ENCODE results near the gene PGLYRP4.
"Not testable (repeated sequence)": the region's sequence is repeated elsewhere in the genome, so short reads cannot be mapped to it uniquely, and the experiment has no call there.

The PGLYRP4 gene

GRCh38 chr1:153337980-153338853 is 10.4 kb downstream of the PGLYRP4 start:
- no peak for DNase-seq

DNA sequence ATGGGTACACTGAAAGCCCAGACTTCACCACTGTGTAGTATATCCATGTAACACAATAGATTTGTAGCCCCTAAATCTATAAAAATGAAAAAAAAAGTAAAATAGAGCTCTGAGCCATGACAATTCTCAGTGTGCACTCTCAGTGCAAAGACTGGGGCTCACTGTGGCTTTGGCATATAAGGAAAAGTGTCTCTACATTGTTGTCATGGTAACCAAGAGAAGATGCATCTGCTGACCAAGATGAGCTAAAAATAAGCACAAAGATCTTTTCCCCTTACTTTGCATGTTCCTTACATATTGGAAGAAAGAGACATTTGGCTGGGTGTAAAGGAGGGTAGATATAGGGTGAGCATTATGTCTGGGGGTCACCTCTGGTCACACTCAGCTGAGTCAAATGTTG is 12.0 kb downstream of the PGLYRP4 start:
- no peak for DNase-seq

GRCh38 chr1:153333902-153334301 is 14.7 kb downstream of the PGLYRP4 start:
- no peak for DNase-seq

DNA sequence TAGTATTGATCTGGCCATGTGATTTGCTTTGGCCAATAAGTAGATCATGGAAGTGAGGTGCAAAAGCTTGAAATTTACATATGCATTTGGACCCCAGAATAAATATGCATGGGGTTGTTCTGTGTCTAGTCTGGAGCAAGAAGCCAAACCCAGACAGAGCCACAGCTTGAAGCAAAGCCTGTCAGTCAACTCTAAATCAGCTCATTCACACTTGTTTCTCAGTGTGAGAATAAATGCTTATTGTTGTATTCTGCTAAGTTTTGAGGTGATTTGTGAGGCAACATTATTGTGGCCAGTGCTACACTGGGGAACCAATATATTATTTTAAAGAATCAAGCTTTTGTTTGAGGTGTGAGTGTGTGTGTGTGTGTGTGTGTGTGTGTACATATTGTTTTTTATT is 23.7 kb downstream of the PGLYRP4 start:
- no peak for DNase-seq

DNA sequence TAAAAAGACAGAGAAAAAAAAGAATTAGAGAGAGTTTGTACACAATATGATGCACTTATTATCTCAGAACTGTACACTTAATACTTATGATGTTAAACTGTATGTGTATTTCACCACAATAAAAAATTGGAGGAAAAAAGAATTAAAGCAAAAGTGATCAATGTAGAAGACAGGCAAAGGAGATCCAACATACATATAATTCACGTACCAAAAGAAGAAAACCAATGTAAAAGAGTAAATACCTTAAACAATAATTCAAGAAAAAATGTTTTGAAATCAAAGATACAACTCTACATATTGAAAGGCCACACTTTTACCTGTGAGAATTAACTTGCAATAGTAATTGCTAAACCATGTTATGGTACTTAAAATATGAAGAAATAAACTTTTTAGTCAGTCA is 26.1 kb downstream of the PGLYRP4 start:
- no peak for DNase-seq

DNA sequence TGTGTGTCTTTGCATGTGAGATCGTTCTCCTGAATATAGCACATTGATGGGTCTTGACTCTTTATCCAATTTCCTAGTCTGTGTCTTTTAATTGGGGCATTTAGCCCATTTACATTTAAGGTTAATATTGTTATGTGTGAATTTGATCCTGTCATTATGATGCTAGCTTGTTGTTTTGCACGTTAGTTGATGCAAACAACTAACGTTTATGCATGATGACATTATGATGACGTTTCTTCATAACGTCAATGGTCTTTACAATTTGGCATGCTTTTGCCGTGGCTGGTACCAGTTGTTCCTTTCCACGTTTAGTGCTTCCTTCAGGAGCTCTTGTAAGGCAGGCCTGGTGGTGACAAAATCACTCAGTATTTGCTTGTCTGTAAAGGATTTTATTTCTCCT is 30.5 kb downstream of the PGLYRP4 start:
- DNase-seq: not testable (repeated sequence)

GRCh38 chr1:153316013-153316412 is 32.6 kb downstream of the PGLYRP4 start:
- not testable (repeated sequence) for DNase-seq

- DNase-seq: not testable (repeated sequence)
Measured at GRCh38 chr1:153314388-153314787, 34.3 kb downstream of the PGLYRP4 start.

DNA sequence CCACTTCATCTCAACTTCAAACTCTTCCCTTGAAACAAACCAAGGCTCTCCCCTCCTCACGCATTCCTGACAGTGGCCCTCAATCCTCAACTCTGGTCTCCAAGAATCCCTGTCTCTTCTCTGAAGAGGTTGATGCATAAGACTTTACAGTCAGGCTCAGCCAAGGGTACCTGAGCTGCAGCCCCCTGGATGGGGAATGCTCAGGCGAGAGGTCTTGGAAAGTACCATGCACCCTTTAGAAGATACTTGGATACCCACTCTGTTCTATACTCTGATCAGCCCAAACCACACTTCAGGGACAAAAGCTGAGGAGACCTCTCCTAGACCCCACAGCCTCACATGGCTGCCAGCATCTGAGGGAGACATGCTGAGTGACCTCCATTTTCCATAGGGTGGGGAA is 35.4 kb downstream of the PGLYRP4 start:
- DNase-seq: no peak

DNA sequence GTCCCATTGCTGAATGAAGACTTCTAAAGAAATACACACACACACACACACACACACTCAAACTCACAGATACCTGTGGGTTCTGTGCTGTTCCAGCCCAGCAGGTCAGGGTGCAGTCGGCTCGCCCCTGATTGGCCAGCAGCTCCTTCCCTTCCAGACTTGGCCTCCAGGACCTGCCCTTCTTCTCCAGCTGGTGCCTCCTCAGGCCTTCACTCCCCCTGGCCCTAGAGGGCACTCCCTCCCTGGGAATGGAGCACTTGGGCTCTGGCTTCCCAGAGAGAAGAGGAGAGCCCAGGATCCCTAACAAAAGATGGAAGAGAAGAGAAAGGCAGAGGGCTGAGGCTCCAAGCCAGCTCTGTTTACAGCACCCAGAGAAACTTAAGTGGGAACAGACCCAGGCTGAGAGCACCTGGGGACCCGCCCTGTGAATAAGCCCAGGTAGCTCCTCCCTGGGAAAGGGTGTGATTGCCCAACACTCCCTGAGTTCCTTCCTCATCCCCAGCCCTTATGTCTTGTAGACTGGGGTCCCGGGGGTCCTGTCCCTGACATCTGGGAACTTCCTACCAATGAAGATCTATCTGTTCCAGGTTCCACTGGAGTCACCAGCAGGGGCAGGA is 36.0 kb downstream of the PGLYRP4 start, which contains the start of gene PGLYRP3:
PGLYRP3 (minus strand) TSS at position 383 of the 617 bp plus-strand sequence. CDS start 2,287 bp downstream, outside the sequence.
- DNase-seq: no peak

- no peak for DNase-seq
Measured at GRCh38 chr1:153310526-153310925, 38.1 kb downstream of the PGLYRP4 start.

GRCh38 chr1:153309441-153309840 is 39.2 kb downstream of the PGLYRP4 start:
- no peak for DNase-seq

- no peak for DNase-seq
Measured at GRCh38 chr1:153308540-153308939, 40.1 kb downstream of the PGLYRP4 start.

DNA sequence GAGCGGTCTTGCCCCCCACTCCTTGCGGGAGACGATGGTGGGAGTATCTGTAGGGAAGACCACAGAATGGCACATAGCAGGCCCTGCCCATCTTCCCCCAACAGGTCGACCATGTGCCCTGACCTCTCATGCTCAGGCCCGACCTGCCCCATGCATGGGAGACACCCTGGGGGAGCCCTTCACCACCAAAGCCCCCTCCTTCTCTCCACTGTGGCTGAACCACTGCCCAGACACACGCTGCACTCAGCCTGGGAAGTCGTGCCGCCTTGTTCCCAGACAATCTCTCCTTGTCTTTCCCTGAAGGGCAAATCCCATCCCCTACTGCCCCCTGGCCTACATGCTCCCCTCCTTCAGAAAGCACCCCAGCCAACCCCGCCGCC is 41.4 kb downstream of the PGLYRP4 start:
- DNase-seq: no peak

DNA sequence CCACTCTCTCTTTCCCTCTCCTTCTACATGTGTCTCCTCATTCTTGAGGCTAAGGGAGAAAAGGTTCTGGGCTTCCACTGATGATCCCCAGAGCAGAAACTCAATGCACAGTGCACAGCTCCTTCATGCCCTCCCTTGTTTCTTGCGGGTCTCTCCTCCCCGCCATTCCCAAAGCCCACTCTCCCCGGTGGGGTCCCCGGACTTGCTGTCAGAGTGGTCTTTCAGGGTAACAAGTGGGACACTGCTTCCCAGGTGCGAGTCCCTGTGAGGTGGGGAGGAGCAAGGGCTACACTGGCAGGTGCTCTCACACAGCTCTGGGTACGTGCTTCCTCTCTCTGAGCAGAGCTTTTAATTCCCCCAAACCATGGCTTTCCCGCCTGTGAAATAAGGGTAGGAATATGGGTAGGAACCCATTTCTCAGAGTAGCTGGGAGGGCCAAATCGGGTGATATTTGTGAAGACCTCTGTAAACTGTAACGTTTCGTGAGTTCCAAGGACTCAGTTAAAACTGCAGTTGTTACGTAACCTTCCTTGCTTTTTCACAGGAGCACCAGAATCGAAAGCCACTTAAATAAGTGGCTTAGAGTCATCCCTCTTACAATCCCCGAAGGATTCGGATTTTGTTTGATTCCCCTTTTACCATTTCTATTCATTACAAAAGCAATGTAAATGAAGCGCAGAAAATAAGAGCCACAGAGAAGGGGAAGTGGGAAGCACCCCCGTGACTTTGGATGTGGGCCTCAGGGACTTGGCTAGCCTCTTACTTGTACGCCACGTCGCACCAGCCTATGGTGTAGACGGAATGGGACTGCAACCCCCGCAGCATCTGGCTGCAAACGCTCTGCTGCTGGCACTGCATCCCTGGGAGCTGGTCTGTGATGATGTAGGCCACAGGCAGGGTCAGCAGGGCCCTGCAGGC is 42.1 kb downstream of the PGLYRP4 start:
- no peak for DNase-seq

DNA sequence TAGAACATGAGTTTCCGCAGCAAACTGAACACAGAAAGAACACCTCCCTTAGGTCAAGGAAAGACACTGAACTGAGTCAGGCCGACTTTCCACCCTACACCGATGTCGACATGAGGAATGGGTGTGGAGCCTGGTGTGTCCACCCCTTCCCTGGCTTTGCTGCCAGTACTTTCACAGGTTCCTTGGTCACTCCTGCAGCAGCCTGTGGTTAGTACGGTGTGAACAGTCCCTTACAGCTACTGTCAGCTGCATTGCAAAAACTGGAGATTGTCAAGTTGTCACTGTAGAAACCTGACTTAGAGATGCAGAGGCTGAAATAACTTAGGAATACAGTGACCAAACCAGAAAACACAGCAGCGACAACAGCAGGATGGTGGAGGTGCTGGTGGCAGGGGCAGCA is 43.0 kb downstream of the PGLYRP4 start:
- no peak for DNase-seq

DNA sequence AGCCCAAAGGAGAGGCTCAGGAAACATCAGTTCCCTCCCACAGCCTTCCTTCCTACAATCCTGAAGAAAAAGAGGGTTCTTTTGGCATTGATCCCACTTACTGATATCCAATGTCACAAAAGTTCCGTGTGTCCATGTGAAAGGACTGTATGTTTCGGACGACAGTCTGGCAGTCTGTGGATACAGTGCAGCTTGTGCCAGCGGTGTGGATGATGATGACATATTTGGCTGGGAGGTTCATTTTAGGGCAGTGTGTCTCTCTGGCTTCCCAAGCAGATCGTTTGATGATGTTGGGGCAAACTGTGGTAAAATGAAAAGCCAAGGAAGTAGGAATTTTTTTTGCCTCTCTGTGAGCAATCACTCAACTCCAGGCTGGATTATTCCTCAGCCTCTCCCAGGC is 46.3 kb downstream of the PGLYRP4 start:
- DNase-seq: no peak

DNA sequence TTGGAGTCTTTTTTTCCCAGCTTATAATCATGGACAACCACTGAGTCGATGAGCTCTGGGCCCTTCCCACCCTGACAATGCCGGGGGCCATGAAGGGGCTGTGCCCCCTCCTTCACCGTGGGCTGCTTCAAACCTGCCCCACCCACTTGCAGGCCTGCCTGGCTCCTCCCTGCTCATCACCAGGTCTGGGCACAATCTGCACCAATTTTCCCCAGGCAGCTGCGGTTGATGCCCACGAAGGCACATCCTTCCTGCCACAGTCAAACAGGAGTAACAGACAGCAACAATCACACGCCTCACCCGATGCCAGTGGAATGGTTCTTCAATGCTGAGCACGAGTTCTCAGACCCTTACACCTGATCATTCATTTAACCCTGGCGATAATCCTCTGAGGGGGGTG is 54.8 kb downstream of the PGLYRP4 start:
- DNase-seq: no peak

- DNase-seq: no peak
Measured at GRCh38 chr1:153293480-153293775, 55.2 kb downstream of the PGLYRP4 start.

- no peak for DNase-seq
Measured at GRCh38 chr1:153292740-153293479, 55.7 kb downstream of the PGLYRP4 start.

DNA sequence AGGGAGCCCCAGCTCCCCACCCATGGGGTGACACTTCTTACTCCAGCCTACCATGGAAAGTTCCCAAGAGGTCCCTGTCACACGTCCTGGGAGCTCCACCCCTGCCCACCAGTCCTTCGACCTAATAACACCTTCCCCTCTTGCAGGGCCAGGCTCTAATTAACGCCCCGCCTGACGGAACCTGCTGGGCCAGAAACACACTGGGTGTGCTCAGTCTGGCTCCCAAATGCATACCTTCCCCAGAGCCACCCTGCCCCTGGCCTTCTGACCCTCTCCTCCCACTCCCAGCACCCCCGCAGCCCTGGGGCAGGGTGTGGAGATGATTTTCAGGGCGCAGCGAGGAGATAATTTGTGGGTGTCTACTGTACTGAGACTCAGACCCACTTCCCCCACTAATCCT is 56.5 kb downstream of the PGLYRP4 start:
- no peak for DNase-seq

DNA sequence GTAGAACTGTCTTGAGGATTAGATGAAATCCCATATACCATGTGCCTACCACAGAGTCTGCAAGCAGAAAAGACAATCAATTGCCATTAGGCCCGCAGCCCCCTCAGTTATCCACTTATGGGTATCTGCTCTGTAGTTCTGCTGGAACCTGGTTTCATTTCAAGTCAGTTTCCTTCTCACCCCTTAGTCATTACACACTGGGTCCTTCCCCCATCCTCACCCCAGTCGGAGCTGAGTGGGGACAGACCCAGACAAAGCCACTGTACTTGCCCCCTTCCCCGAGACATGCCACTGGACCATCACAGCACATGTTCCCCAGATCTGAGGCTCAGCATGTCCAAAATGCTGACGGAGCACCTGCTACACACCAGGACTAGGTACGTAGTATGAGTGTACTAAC is 57.1 kb downstream of the PGLYRP4 start:
- DNase-seq: no peak

All from activated naive CD4-positive, alpha-beta T cell treated with anti-CD3 and anti-CD28 coated beads, Interleukin-2, amount 50 U/mL, for 16 hours (primary cell).